Tibial nerve (tissue), 4 donors: ENCODE measurements around the gene AQP1. TPM values are rescaled to one million over a fixed set of nuclear protein-coding genes. Genes with fewer than 3 reads are reported as not detected.

Source experiments
- DNase-seq, 2 donors: peaks; one replicate each; pipeline ENCODE4 v3.0.0-alpha.2; 2019; ENCODE audit warnings: low spot score in 2 of 2
- H3K27ac ChIP-seq, 4 donors: fragments of 200-600 bp; sonication (generic) in 3 of 4; one replicate each; pipeline ENCODE4 v1.5.1; 2017 to 2019; ENCODE audit warnings: mild to moderate bottlenecking in 1 of 4
- H3K27me3 ChIP-seq, 2 donors: fragments of 200-600 bp; sonication (generic) in 1 of 2; one replicate each; pipeline versions ENCODE4 v1.5.1 to v1.6.0; 2017 to 2019
- H3K36me3 ChIP-seq, 3 donors: fragments of 200-600 bp; sonication (generic); one replicate each; pipeline ENCODE4 v1.5.1; 2018 to 2019
- H3K4me1 ChIP-seq, 4 donors: fragments of 200-600 bp; sonication (generic) in 3 of 4; one replicate each; pipeline ENCODE4 v1.5.1; 2017 to 2019
- H3K4me3 ChIP-seq, 4 donors: fragments of 200-600 bp; sonication (generic) in 3 of 4; one replicate each; pipeline ENCODE4 v1.5.1; 2017 to 2019; ENCODE audit warnings: mild to moderate bottlenecking in 1 of 4, moderate library complexity in 1 of 4
- H3K9me3 ChIP-seq, 4 donors: fragments of 200-600 bp; sonication (generic) in 3 of 4; one replicate each; pipeline ENCODE4 v1.5.1; 2017 to 2019
- EP300 ChIP-seq, 2 donors: sonication (generic); formaldehyde crosslinking; IDR thresholded peaks; one replicate each; pipeline ENCODE4 v1.6.1; 2017; ENCODE audit warnings: antibody characterized with exemption in 2 of 2, mild to moderate bottlenecking in 1 of 2
- POLR2A ChIP-seq, 2 donors: fragments of 450-650 bp; IDR thresholded peaks; one replicate each; pipeline ENCODE4 v1.6.1; 2017; ENCODE audit warnings: antibody characterized with exemption in 2 of 2, mild to moderate bottlenecking in 2 of 2, moderate library complexity in 2 of 2
- WGBS, 2 donors: methylation state at CpG; one replicate each; pipeline ENCODE4 v1.1.5; 2018; 5-methylcytosine and 5-hydroxymethylcytosine counted together
- total RNA-seq, 4 donors: library from RNA; depleted of rRNA; stranded (reverse); fragments of >200 nt; gene quantifications; one replicate each; pipeline ENCODE4 v1.1.0, GENCODE V29; 2016
- TF ChIP-seq, protein P1 (sequence below), 5 experiments: fragments of 200-600 bp in 3 of 5; fragments of 450-650 bp in 2 of 5; sonication (generic) in 3 of 5; IDR thresholded peaks; one replicate each; pipeline ENCODE4 v1.5.1; 2016 to 2019; ENCODE audit warnings: antibody characterized with exemption in 5 of 5, mild to moderate bottlenecking in 3 of 5, moderate library complexity in 2 of 5

The AQP1 gene
- total RNA-seq, 4 donors from 2014 or later, result 352 to 818 (median 624) TPM

DNA sequence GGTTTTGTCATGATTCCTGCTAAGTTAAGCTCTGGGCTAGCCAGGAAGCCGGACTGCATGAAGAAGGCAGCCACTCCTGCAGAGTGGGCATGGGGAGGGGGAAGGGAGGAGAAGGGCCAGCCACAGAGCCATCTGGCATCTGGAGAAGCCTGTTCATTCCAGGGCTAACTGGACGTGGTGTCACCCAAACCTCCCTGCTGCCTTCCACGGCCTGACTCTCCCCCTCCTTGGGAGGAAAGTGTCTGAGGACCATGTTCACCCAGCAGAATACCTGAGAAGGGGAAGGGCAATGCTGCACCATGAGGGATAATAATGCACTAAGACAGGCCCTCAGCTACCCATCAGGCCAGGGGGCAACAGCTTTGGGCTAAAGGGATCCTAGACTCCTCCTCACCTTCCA, 15.4 kb downstream of the AQP1 start:
- H3K27me3 ChIP-seq, result no peaks in the 10 kb centered on the region
- H3K4me1 ChIP-seq, result peaks cover 0 to 7% (median 0%) of the 10 kb centered on the region in 4 donors
- 90 to 93% methylated on average over 3 of the region's 3 CpGs for WGBS, 2 donors
- H3K4me3 ChIP-seq, result no peak overlapping the region
- H3K27ac ChIP-seq, result no peak overlapping the region
- TF ChIP-seq EP300 (IDR thresholded peaks at IDR 0.05), result no peak
- TF ChIP-seq, protein P1, sequence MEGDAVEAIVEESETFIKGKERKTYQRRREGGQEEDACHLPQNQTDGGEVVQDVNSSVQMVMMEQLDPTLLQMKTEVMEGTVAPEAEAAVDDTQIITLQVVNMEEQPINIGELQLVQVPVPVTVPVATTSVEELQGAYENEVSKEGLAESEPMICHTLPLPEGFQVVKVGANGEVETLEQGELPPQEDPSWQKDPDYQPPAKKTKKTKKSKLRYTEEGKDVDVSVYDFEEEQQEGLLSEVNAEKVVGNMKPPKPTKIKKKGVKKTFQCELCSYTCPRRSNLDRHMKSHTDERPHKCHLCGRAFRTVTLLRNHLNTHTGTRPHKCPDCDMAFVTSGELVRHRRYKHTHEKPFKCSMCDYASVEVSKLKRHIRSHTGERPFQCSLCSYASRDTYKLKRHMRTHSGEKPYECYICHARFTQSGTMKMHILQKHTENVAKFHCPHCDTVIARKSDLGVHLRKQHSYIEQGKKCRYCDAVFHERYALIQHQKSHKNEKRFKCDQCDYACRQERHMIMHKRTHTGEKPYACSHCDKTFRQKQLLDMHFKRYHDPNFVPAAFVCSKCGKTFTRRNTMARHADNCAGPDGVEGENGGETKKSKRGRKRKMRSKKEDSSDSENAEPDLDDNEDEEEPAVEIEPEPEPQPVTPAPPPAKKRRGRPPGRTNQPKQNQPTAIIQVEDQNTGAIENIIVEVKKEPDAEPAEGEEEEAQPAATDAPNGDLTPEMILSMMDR (IDR thresholded peaks at IDR 0.05), result no peak
- no peak for TF ChIP-seq POLR2A (IDR thresholded peaks at IDR 0.05)
- peak in 1 of 2 donors; percentile 1 for DNase-seq
- H3K36me3 ChIP-seq, result peaks cover 0 to 49% (median 0%) of the 10 kb centered on the region in 3 donors
- peaks cover 0 to 12% (median 0%) of the 10 kb centered on the region in 4 donors for H3K9me3 ChIP-seq

DNA sequence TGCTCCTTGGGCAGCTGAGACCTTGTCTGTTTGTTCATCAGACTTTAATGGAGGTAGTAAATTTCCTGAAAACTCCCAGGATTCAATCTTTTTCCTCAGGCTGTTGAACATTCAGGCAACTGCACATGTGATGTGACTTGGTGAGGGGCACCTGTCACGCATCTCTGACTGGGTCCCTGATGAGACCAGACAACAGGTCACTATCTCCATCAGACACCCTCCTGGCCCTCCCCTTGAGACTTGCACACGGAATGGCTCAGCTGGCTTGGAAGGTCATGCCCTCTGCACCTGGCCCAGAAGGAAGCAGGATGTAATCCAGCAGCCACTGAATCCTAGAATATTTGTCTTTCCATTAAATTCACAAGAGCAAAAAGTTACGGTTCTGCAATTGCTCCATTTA, 15.9 kb downstream of the AQP1 start:
- H3K36me3 ChIP-seq, result peaks cover 0 to 45% (median 0%) of the 10 kb centered on the region in 3 donors
- WGBS, 2 donors, result 47 to 77% methylated on average over 2 to 3 of the region's 3 CpGs
- no peak for TF ChIP-seq EP300 (IDR thresholded peaks at IDR 0.05)
- no peak for TF ChIP-seq POLR2A (IDR thresholded peaks at IDR 0.05)
- TF ChIP-seq, protein P1 (IDR thresholded peaks at IDR 0.05), result no peak
- H3K27me3 ChIP-seq, result no peaks in the 10 kb centered on the region
- no peak overlapping the region for H3K4me3 ChIP-seq
- H3K4me1 ChIP-seq, result peaks cover 0 to 7% (median 0%) of the 10 kb centered on the region in 4 donors
- no peak for DNase-seq
- H3K27ac ChIP-seq, result no peak overlapping the region
- peaks cover 0 to 12% (median 0%) of the 10 kb centered on the region in 4 donors for H3K9me3 ChIP-seq

DNA sequence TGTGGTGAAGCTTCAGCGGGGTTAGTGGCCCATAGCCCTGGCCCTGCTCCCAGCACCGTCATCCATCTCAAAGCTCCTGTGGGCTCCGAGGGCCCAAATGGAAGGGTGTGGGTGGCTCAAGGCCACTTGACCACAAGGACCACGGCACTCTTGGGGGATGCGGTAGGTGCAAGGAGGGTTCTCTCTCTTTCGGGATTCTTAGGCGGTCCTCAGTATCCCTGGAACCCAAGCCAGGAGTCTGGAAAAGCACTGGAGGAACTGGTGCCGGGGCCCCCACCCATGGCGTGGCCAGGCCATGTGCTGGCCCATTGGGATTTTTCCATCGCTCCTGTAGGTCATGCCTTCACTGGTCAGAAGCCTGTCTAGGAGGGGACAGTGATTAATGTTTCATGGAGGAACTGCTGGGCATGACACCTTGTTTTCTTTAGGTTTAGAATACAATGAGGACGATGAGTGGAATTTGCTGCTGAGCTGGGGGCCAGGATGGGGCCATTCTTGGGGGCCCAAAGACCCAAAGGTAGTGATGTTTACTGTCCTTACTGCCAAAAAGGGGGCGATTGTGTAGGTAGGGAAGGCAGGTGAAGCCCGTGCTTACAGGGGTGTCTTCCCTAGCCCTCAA, 16.7 kb downstream of the AQP1 start:
- no peaks in the 10 kb centered on the region for H3K27me3 ChIP-seq
- no peak overlapping the region for H3K4me3 ChIP-seq
- TF ChIP-seq POLR2A (IDR thresholded peaks at IDR 0.05), result no peak
- TF ChIP-seq EP300 (IDR thresholded peaks at IDR 0.05), result no peak
- TF ChIP-seq, protein P1 (IDR thresholded peaks at IDR 0.05), result no peak
- peaks cover 0 to 7% (median 0%) of the 10 kb centered on the region in 4 donors for H3K4me1 ChIP-seq
- H3K36me3 ChIP-seq, result peaks cover 0 to 37% (median 0%) of the 10 kb centered on the region in 3 donors
- H3K9me3 ChIP-seq, result peaks cover 0 to 12% (median 0%) of the 10 kb centered on the region in 4 donors
- 90 to 97% methylated on average over 13 of the region's 13 CpGs for WGBS, 2 donors
- no peak overlapping the region for H3K27ac ChIP-seq
- no peak for DNase-seq

DNA sequence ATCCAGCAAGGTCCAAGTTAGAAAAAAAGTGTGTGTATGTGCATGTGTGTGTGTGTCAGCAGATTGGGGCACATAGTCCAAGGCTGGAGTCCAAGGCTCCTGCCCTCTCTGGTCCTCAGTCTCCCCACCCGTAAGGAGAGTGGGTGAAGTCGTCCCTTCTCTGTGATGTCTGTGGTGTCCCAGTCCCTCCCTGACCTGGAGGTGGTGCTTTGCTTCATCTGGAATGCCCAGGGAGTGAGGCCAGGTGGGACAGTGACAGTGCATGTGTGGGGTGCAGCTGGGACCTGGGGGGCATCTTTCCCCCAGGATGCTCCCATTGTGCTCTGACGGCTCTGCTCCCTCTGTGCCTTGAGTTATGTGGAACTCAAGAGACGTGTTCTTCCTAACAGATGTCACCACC, 18.0 kb downstream of the AQP1 start:
- DNase-seq, result no peak

DNA sequence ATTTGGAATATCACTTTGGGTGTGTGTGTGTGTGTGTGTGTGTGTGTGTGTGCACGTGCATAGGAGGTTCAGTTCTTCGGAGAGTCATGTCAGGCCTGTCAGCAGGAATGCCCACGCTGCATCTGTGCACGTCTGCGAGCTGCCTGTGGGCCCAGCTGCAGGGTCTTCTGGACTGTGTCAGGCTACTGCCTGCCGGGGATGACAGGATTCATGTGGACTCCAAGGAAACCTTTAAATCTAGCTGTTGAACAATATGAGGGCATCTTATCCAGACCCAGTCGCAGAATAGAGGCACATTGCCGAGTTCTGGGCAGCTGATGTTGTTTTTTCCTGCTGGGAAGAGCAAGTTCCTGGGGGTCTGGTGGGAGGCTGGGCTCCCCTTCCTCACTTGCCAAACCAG, 19.0 kb downstream of the AQP1 start:
- Histone ChIP-seq H3K36me3 (peaks cover 0 to 17% (median 0%) of the 10 kb centered on the region in 3 donors), H3K27ac (no peak overlapping the region), H3K4me3 (no peak overlapping the region), H3K4me1 (peaks cover 0 to 7% (median 0%) of the 10 kb centered on the region in 4 donors), H3K9me3 (peaks cover 0 to 12% (median 0%) of the 10 kb centered on the region in 4 donors), H3K27me3 (no peaks in the 10 kb centered on the region)
- no peak for TF ChIP-seq POLR2A (IDR thresholded peaks at IDR 0.05)
- DNase-seq, result no peak
- WGBS, 2 donors, result 58 to 65% methylated on average over 8 of the region's 8 CpGs

More for the DNA sequence above, 18.0 kb downstream of the AQP1 start:
- TF ChIP-seq EP300 (IDR thresholded peaks at IDR 0.05), result no peak
- TF ChIP-seq, protein P1 (IDR thresholded peaks at IDR 0.05), result no peak
- TF ChIP-seq POLR2A (IDR thresholded peaks at IDR 0.05), result no peak
- H3K9me3 ChIP-seq, result peaks cover 0 to 12% (median 0%) of the 10 kb centered on the region in 4 donors
- H3K4me1 ChIP-seq, result peaks cover 0 to 7% (median 0%) of the 10 kb centered on the region in 4 donors
- H3K27me3 ChIP-seq, result no peaks in the 10 kb centered on the region
- no peak overlapping the region for H3K27ac ChIP-seq
- peaks cover 0 to 24% (median 0%) of the 10 kb centered on the region in 3 donors for H3K36me3 ChIP-seq
- 74 to 83% methylated on average over 3 to 4 of the region's 4 CpGs for WGBS, 2 donors
- H3K4me3 ChIP-seq, result no peak overlapping the region
